Measurements from ENCODE around the gene ITFG1.
"Not testable (repeated sequence)": the region's sequence is repeated elsewhere in the genome, so short reads cannot be mapped to it uniquely, and the experiment has no call there.

ITFG1 gene

GRCh38 chr16:47408491-47408890 is 52.4 kb downstream of the ITFG1 start:
- DNase-seq, result no peak

- no peak for DNase-seq
Measured at GRCh38 chr16:47395733-47396498, 64.9 kb downstream of the ITFG1 start.

GRCh38 chr16:47392081-47392480 is 68.8 kb downstream of the ITFG1 start:
- DNase-seq, result no peak

- no peak for DNase-seq
Measured at GRCh38 chr16:47388705-47389104, 72.2 kb downstream of the ITFG1 start.

- DNase-seq, result no peak
Measured at GRCh38 chr16:47387026-47387734, 73.7 kb downstream of the ITFG1 start.

GRCh38 chr16:47386201-47386718 is 74.6 kb downstream of the ITFG1 start:
- no peak for DNase-seq

GRCh38 chr16:47382362-47382761 is 78.5 kb downstream of the ITFG1 start:
- DNase-seq, result no peak

- DNase-seq, result no peak
Measured at GRCh38 chr16:47377154-47377553, 83.7 kb downstream of the ITFG1 start.

GRCh38 chr16:47375423-47375822 is 85.4 kb downstream of the ITFG1 start:
- DNase-seq, result no peak

GRCh38 chr16:47374629-47375028 is 86.2 kb downstream of the ITFG1 start:
- DNase-seq, result no peak

GRCh38 chr16:47371271-47372014 is 89.4 kb downstream of the ITFG1 start:
- no peak for DNase-seq

- DNase-seq, result no peak
Measured at GRCh38 chr16:47370536-47370935, 90.3 kb downstream of the ITFG1 start.

- no peak for DNase-seq
Measured at GRCh38 chr16:47366228-47366627, 94.6 kb downstream of the ITFG1 start.

- DNase-seq, result no peak
Measured at GRCh38 chr16:47363761-47364160, 97.1 kb downstream of the ITFG1 start.

GRCh38 chr16:47359478-47359877 is 101.4 kb downstream of the ITFG1 start:
- DNase-seq, result no peak

- DNase-seq, result no peak
Measured at GRCh38 chr16:47358816-47359215, 102.0 kb downstream of the ITFG1 start.

GRCh38 chr16:47349029-47349428 is 111.8 kb downstream of the ITFG1 start:
- DNase-seq, result not testable (repeated sequence)

- not testable (repeated sequence) for DNase-seq
Measured at GRCh38 chr16:47347021-47347696, 113.7 kb downstream of the ITFG1 start.

GRCh38 chr16:47342055-47342454 is 118.8 kb downstream of the ITFG1 start:
- no peak for DNase-seq

GRCh38 chr16:47330562-47330961 is 130.3 kb downstream of the ITFG1 start:
- not testable (repeated sequence) for DNase-seq

- DNase-seq, result not testable (repeated sequence)
Measured at GRCh38 chr16:47324309-47324708, 136.6 kb downstream of the ITFG1 start.

- no peak for DNase-seq
Measured at GRCh38 chr16:47323241-47323640, 137.6 kb downstream of the ITFG1 start.
